ENCODE measurements around the gene PRRC2C. TPM values are rescaled to one million over a fixed set of nuclear protein-coding genes. Genes with fewer than 3 reads are reported as not detected.

Gene PRRC2C
- total RNA-seq, 4 donors from 2014 or later, result 59.7 to 114 (median 88.0) TPM

DNA sequence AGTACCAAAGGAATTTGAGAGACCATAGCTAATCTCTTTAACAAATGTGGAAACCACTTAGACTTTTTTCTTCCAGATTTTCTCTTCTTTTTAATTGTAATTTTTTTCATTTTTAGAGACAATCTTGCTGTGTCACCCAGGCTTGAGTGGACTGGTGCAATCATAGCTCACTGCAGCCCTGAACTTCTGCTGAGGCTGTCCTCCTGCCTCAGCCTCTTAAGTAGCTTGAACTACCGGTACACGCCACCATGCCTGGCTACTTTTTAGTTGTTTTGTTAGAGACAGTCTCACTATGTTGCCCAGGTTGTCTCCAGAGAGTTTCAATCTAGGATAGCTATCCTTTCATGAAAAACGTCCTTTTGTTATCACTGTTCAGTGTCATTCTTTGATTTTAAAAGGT is 15.0 kb downstream of the PRRC2C start:
- intact Hi-C loops (cut with DNase I), result no loop called here
- no peaks in the 10 kb centered on the region for H3K27me3 ChIP-seq
- H3K4me1 ChIP-seq, result peaks cover 0 to 68% (median 6%) of the 10 kb centered on the region in 3 donors

DNA sequence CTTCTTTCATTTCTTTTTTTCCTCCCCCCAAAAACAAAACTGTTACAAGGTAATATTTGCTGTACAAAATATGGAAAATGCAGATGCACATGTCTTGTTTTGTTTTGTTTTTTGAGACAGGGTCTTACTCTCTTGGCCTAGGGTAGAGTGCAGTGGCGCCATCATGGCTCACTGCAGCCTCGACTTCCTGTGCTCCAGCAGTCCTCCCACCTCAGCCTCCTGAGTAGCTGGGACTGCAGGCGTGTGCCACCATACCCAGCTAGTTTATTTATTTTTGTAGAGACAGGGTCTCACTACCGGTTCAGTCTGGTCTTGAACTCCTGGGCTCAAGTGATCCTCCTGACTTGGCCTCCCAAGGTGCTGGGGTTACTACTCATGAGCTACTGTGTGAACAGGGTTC is 15.5 kb downstream of the PRRC2C start:
- peaks cover 0 to 66% (median 1%) of the 10 kb centered on the region in 3 donors for H3K4me1 ChIP-seq
- H3K27ac ChIP-seq, result no peak overlapping the region
- 93 to 95% methylated on average over 4 of the region's 4 CpGs for WGBS, 2 donors
- H3K27me3 ChIP-seq, result no peaks in the 10 kb centered on the region
- no peak overlapping the region for H3K4me3 ChIP-seq
- intact Hi-C loops (cut with DNase I), result no loop called here
- DNase-seq, result no peak
- no peak for TF ChIP-seq POLR2A (IDR thresholded peaks at IDR 0.05)
- TF ChIP-seq, protein P1, sequence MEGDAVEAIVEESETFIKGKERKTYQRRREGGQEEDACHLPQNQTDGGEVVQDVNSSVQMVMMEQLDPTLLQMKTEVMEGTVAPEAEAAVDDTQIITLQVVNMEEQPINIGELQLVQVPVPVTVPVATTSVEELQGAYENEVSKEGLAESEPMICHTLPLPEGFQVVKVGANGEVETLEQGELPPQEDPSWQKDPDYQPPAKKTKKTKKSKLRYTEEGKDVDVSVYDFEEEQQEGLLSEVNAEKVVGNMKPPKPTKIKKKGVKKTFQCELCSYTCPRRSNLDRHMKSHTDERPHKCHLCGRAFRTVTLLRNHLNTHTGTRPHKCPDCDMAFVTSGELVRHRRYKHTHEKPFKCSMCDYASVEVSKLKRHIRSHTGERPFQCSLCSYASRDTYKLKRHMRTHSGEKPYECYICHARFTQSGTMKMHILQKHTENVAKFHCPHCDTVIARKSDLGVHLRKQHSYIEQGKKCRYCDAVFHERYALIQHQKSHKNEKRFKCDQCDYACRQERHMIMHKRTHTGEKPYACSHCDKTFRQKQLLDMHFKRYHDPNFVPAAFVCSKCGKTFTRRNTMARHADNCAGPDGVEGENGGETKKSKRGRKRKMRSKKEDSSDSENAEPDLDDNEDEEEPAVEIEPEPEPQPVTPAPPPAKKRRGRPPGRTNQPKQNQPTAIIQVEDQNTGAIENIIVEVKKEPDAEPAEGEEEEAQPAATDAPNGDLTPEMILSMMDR (IDR thresholded peaks at IDR 0.05), result no peak
- H3K36me3 ChIP-seq, result peaks cover 0 to 26% (median 0%) of the 10 kb centered on the region in 3 donors
- no peaks in the 10 kb centered on the region for H3K9me3 ChIP-seq

More for the DNA sequence above, 15.0 kb downstream of the PRRC2C start:
- 80 to 84% methylated on average over 3 of the region's 3 CpGs for WGBS, 2 donors
- H3K27ac ChIP-seq, result no peak overlapping the region
- H3K4me3 ChIP-seq, result no peak overlapping the region
- no peak for TF ChIP-seq POLR2A (IDR thresholded peaks at IDR 0.05)
- TF ChIP-seq, protein P1 (IDR thresholded peaks at IDR 0.05), result no peak
- no peaks in the 10 kb centered on the region for H3K9me3 ChIP-seq
- DNase-seq, result no peak
- peaks cover 0 to 26% (median 0%) of the 10 kb centered on the region in 3 donors for H3K36me3 ChIP-seq

DNA sequence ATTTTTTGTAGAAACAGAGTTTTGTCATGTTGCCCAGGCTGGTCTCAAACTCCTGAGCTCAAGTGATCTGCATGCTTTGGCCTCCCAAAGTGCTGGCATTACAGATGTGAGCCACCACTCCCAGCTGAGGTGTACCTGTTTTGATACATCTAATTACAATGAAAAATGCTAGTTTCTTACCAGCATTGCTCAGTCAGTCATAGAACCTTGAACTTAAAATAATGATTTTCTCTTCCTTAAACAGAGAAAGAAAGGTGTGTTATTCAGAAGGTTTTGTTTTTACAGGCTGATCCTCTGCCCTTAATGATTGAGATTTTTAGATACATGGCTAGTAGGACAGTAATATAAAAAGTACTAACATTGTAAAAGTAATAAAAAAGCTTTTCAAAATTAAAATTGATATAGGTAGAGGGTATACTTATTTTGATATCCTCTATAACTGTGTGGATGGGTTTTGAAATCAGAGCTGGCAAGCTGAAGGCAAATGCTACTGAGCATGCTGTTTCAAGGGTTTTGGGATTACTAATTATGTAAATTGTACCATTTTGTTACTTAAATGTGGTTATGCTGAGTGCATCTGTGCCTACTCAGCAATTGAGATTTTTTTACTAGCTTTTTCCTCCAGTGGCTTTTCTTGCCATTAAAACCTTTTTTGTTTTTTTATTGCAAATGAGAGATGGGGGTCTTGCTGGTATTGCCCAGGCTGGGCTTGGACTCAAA is 16.1 kb downstream of the PRRC2C start:
- intact Hi-C loops (cut with DNase I), result no loop called here
- peaks cover 0 to 26% (median 0%) of the 10 kb centered on the region in 3 donors for H3K36me3 ChIP-seq
- H3K9me3 ChIP-seq, result no peaks in the 10 kb centered on the region

DNA sequence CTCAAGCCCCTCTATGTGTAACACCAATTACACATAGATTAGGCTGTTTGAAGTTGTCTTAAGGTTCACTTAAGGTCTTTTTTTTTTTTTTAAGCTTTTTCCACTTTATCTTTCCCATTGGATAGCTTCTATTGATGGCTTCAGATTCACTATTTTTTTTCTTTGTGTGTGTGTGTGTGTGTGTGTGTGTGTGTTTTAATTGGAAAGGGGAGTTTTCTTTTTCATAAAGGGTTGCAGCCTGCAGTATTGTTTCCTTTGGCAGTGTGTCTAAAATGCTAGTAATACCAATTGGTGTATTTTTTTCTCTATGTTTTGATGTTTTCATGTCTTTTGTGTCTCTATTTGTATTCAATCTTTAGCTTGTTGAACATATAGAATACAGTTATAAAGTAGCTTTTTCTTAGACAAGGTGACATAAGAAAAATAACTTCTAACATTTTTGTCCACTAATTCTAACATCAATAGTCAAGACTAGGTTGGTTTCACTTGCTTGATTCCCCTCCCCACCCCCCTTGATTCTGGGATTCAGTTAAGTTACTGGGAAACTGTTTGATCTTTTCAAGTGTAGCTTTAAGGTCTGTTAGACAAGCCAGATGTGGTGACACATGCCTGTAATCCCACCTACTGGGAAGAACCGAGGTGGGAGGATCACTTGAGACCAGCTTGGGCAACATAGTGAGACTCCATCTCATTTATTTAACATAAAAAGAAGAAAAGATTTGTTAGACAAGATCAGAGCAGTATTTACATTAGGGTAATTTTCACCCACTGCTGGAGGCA is 21.4 kb downstream of the PRRC2C start:
- Histone ChIP-seq H3K27ac (no peak overlapping the region), H3K27me3 (no peaks in the 10 kb centered on the region), H3K9me3 (no peaks in the 10 kb centered on the region), H3K4me3 (no peak overlapping the region), H3K36me3 (peaks cover 0 to 9% (median 0%) of the 10 kb centered on the region in 3 donors), H3K4me1 (peaks cover 3 to 71% (median 13%) of the 10 kb centered on the region in 3 donors)
- 25% methylated on average over 1 of the region's 1 CpG for whole genome bisulfite sequencing, 2 donors
- intact Hi-C loops (cut with DNase I), result no loop called here
- no peak for TF ChIP-seq POLR2A (IDR thresholded peaks at IDR 0.05)
- TF ChIP-seq, protein P1 (IDR thresholded peaks at IDR 0.05), result no peak
- no peak for DNase-seq

More for the DNA sequence above, 16.1 kb downstream of the PRRC2C start:
- H3K27me3 ChIP-seq, result no peaks in the 10 kb centered on the region
- TF ChIP-seq, protein P1 (IDR thresholded peaks at IDR 0.05), result no peak
- no peak for TF ChIP-seq POLR2A (IDR thresholded peaks at IDR 0.05)
- no peak overlapping the region for H3K27ac ChIP-seq
- H3K4me1 ChIP-seq, result peaks cover 0 to 66% (median 3%) of the 10 kb centered on the region in 3 donors
- H3K4me3 ChIP-seq, result no peak overlapping the region
- no peak for DNase-seq

DNA sequence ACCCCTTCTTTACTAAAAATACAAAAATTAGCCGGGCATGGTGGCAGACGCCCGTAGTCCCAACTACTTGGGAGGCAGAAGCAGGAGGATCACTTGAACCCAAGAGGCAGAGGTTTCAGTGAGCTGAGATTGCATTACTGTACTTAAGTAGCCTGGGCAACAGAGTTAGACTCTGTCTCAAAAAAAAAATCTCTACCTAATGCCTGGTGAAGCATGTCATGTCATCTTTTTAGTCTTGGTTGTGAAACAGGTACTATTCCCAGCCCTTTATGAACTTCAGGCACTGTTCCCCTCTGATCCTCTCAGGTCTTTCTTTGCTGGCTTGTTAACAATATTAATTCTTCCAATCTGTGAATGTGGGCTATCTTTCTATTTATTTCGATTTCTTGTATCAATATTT is 22.1 kb downstream of the PRRC2C start:
- H3K27ac ChIP-seq, result no peak overlapping the region
- H3K27me3 ChIP-seq, result no peaks in the 10 kb centered on the region
- intact Hi-C loops (cut with DNase I), result no loop called here
- H3K9me3 ChIP-seq, result no peaks in the 10 kb centered on the region
- H3K4me3 ChIP-seq, result no peak overlapping the region
- peaks cover 3 to 71% (median 13%) of the 10 kb centered on the region in 3 donors for H3K4me1 ChIP-seq
- peaks cover 0 to 9% (median 0%) of the 10 kb centered on the region in 3 donors for H3K36me3 ChIP-seq
- DNase-seq, result no peak
- no peak for TF ChIP-seq POLR2A (IDR thresholded peaks at IDR 0.05)
- TF ChIP-seq, protein P1 (IDR thresholded peaks at IDR 0.05), result no peak
- 87 to 90% methylated on average over 4 of the region's 4 CpGs for WGBS, 2 donors
